GM12875 (cell line): ENCODE measurements around the gene FMNL2.

Experiments used
- H3K4me3 ChIP-seq: one replicate; pipeline ENCODE4 v1.5.1; 2011; ENCODE audit warnings: low read depth, low read length, control low read depth
- CTCF ChIP-seq: IDR thresholded peaks from 2 replicates; pipeline ENCODE4 v1.5.1; 2011; ENCODE audit warnings: low read depth, mild to moderate bottlenecking, control low read depth, inconsistent platforms, low read length, moderate library complexity, borderline replicate concordance; ENCODE audit not compliant: insufficient read depth

FMNL2 gene

GRCh38 chr2:152609699-152610098, 274.7 kb downstream of the FMNL2 start:
- no peak for TF ChIP-seq CTCF
- H3K4me3 ChIP-seq, result no peak overlapping the region

DNA sequence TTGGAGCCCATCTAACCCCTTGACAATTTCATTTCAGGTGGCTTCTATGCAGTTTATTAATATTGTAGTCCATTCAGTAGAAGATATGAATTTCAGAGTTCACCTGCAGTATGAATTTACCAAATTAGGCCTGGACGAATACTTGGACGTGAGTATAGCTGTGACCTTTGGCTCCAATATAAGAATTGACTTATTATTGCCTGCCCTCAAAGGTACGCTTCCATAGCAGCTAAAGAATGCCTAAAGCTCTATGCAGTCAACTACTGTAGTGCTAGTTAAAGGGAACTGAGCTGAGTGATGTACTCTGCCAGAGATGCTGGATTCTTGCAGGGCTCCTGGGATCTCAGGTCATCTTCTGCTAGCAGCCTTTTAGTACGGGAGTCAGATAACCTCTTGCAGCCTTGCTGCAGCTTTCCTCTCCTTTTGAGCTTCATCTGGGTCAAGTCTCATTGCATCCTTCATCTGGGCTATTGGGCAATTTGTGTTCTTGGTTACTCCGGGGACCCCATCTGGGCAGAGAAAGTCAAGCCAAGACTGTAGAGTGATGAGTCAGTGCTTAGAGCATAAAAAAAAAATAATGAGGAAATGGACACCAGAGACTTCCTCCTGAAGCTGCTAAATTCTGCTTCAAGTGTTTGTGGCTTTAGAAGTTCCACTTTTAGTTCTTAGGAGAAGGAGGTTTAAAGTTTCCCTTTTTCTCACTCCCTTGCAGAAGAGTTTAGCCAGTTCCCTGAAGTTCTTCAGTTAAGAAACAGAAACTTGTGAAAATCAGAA, 276.7 kb downstream of the FMNL2 start:
- no peak overlapping the region for H3K4me3 ChIP-seq
- no peak for TF ChIP-seq CTCF

- H3K4me3 ChIP-seq, result no peak overlapping the region
- TF ChIP-seq CTCF, result no peak
Observed at GRCh38 chr2:152613235-152613634, 278.3 kb downstream of the FMNL2 start.

DNA sequence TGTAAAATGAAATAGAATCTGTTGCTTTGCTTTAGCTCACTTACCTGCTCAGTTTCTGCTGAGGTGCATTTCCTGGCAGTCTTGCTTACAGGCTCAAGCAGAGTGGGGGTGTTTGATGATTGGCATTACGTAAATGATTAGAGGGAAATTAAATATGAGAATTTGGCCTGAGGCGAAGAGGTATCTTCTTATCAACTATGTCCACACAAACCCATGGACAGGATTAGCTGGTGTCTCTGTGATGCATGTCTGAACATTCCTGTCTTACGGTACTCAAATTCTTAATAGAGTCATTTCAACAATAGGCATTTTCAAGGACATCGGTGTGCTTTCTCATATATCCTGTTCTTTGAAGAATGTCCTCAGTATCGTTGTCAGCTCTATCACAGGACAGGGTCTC, 280.2 kb downstream of the FMNL2 start:
- H3K4me3 ChIP-seq, result no peak overlapping the region
- no peak for TF ChIP-seq CTCF

GRCh38 chr2:152617456-152618192, 282.6 kb downstream of the FMNL2 start:
- no peak for TF ChIP-seq CTCF
- H3K4me3 ChIP-seq, result no peak overlapping the region

GRCh38 chr2:152618193-152618564, 283.2 kb downstream of the FMNL2 start:
- TF ChIP-seq CTCF, result no peak

GRCh38 chr2:152620208-152620607, 285.2 kb downstream of the FMNL2 start:
- H3K4me3 ChIP-seq, result no peak overlapping the region
- TF ChIP-seq CTCF, result no peak

More at GRCh38 chr2:152618193-152618564, 283.2 kb downstream of the FMNL2 start:
- H3K4me3 ChIP-seq, result no peak overlapping the region
